KMS-11 (cell line): ENCODE measurements around the gene SHISA4.

Experiments
- H2AFZ ChIP-seq: fragments of 200-600 bp; sonication (generic); 2 replicates; pipeline ENCODE4 v1.6.1; 2016; ENCODE audit warnings: antibody characterized with exemption, mixed run types, low read depth
- H3K27ac ChIP-seq: fragments of 200-600 bp; sonication (generic); 2 replicates; pipeline ENCODE4 v1.6.1; 2016; ENCODE audit warnings: mild to moderate bottlenecking, mixed run types
- H3K27me3 ChIP-seq: fragments of 200-600 bp; sonication (generic); 2 replicates; pipeline ENCODE4 v1.6.1; 2017; ENCODE audit warnings: mild to moderate bottlenecking, low read depth, mixed run types, moderate library complexity; ENCODE audit not compliant: insufficient read depth
- H3K36me3 ChIP-seq: fragments of 200-600 bp; sonication (generic); 2 replicates; pipeline ENCODE4 v1.6.1; 2017; ENCODE audit warnings: mild to moderate bottlenecking, mixed run types; ENCODE audit not compliant: insufficient read depth
- H3K4me1 ChIP-seq: fragments of 200-600 bp; sonication (generic); 2 replicates; pipeline ENCODE4 v1.6.1; 2016; ENCODE audit warnings: mild to moderate bottlenecking, low read depth, mixed run types; ENCODE audit not compliant: poor library complexity, severe bottlenecking
- H3K4me2 ChIP-seq: fragments of 200-600 bp; sonication (generic); 2 replicates; pipeline ENCODE4 v1.7.0; 2016; ENCODE audit warnings: mild to moderate bottlenecking, mixed run types
- H3K4me3 ChIP-seq: fragments of 200-600 bp; sonication (generic); IDR thresholded peaks from 2 replicates; pipeline ENCODE4 v1.6.1; 2017; ENCODE audit warnings: low read depth, low read length, mixed read lengths; ENCODE audit not compliant: insufficient read depth
- H3K79me2 ChIP-seq: fragments of 200-600 bp; sonication (generic); 2 replicates; pipeline ENCODE4 v1.6.1; 2016; ENCODE audit warnings: low read depth, mixed run types; ENCODE audit not compliant: insufficient read depth
- H3K9ac ChIP-seq: fragments of 200-600 bp; sonication (generic); 2 replicates; pipeline ENCODE4 v1.6.1; 2016; ENCODE audit warnings: mild to moderate bottlenecking, mixed run types
- H4K20me1 ChIP-seq: fragments of 200-600 bp; sonication (generic); 2 replicates; pipeline ENCODE4 v1.6.1; 2016; ENCODE audit warnings: mild to moderate bottlenecking, mixed run types; ENCODE audit not compliant: insufficient read depth
- CTCF ChIP-seq: fragments of 200-600 bp; sonication (generic); conservative IDR thresholded peaks from 2 replicates; pipeline ENCODE4 v1.6.1; 2017; ENCODE audit warnings: low read depth, mild to moderate bottlenecking, antibody characterized with exemption, low read length, moderate library complexity, mixed read lengths

Gene SHISA4

GRCh38 chr1:201921952-201922558 lies 33.4 kb downstream of the SHISA4 start:
- Histone ChIP-seq H2AFZ (peak overlapping the region; percentile 10; the same call in 1 of the 2 replicates), H3K27me3 (no peaks in the 10 kb centered on the region), H3K4me1 (peaks cover 6% of the 10 kb centered on the region), H4K20me1 (no peaks in the 10 kb centered on the region), H3K4me2 (no peak overlapping the region), H3K4me3 (no peak overlapping the region), H3K79me2 (no peaks in the 10 kb centered on the region), H3K9ac (no peak overlapping the region), H3K36me3 (no peaks in the 10 kb centered on the region), H3K27ac (no peak overlapping the region)
- TF ChIP-seq CTCF = no peak

GRCh38 chr1:201925301-201925567 lies 36.5 kb downstream of the SHISA4 start:
- TF ChIP-seq CTCF = no peak
- H3K9ac ChIP-seq = no peak overlapping the region

GRCh38 chr1:201925981-201926645 lies 37.4 kb downstream of the SHISA4 start:
- H3K36me3 ChIP-seq = no peaks in the 10 kb centered on the region
- no peak overlapping the region for H3K4me3 ChIP-seq
- H3K79me2 ChIP-seq = no peaks in the 10 kb centered on the region
- no peak for TF ChIP-seq CTCF
- no peaks in the 10 kb centered on the region for H3K27me3 ChIP-seq
- no peaks in the 10 kb centered on the region for H4K20me1 ChIP-seq
- peaks cover 6% of the 10 kb centered on the region for H3K4me1 ChIP-seq
- no peak overlapping the region for H3K9ac ChIP-seq
- H3K27ac ChIP-seq = no peak overlapping the region
- H2AFZ ChIP-seq = no peak overlapping the region
- no peak overlapping the region for H3K4me2 ChIP-seq

More at GRCh38 chr1:201925301-201925567, 36.5 kb downstream of the SHISA4 start:
- Histone ChIP-seq H3K27ac (no peak overlapping the region), H3K36me3 (no peaks in the 10 kb centered on the region), H3K79me2 (no peaks in the 10 kb centered on the region), H4K20me1 (no peaks in the 10 kb centered on the region), H3K4me3 (no peak overlapping the region), H3K4me2 (no peak overlapping the region), H3K4me1 (peaks cover 6% of the 10 kb centered on the region), H3K27me3 (no peaks in the 10 kb centered on the region), H2AFZ (no peak overlapping the region)

GRCh38 chr1:201928266-201928665 lies 39.6 kb downstream of the SHISA4 start:
- Histone ChIP-seq H3K4me3 (no peak overlapping the region), H3K27ac (no peak overlapping the region), H2AFZ (no peak overlapping the region), H3K79me2 (no peaks in the 10 kb centered on the region), H3K4me1 (no peaks in the 10 kb centered on the region), H3K9ac (no peak overlapping the region), H3K4me2 (no peak overlapping the region), H4K20me1 (no peaks in the 10 kb centered on the region), H3K27me3 (no peaks in the 10 kb centered on the region), H3K36me3 (no peaks in the 10 kb centered on the region)
- no peak for TF ChIP-seq CTCF
